Activated CD4-positive, alpha-beta T cell treated with anti-CD3 and anti-CD28 coated beads, Interleukin-2, amount 10 ng/mL, durations not matched to agents 7 days and 5 days (primary cell): Measurements from ENCODE around the gene SIRT7. TPM values are rescaled to one million over a fixed set of nuclear protein-coding genes. Genes with fewer than 3 reads are reported as not detected.

Experiments
- CTCF ChIA-PET: fragments of 350-600 bp; sonication (Branson Sonifier 250); formaldehyde crosslinking; loops from one replicate; lab custom pipeline; 2021; ENCODE audit warnings: antibody characterized with exemption; lab: Charles Lee
- POLR2A ChIA-PET: fragments of 350-600 bp; sonication (Branson Sonifier 250); formaldehyde crosslinking; loops from one replicate; lab custom pipeline; 2021; ENCODE audit warnings: antibody characterized with exemption; lab: Charles Lee
- DNase-seq: peaks from one replicate; pipeline ENCODE4 v3.0.0-alpha.2; 2020
- H3K27ac Mint-ChIP-seq: one replicate; pipeline ENCODE4 v1.8.0; 2021; ENCODE audit warnings: mild to moderate bottlenecking, moderate library complexity, mixed read lengths
- H3K27me3 Mint-ChIP-seq: one replicate; pipeline ENCODE4 v1.8.0; 2021; ENCODE audit warnings: mixed read lengths
- H3K36me3 Mint-ChIP-seq: one replicate; pipeline ENCODE4 v1.8.0; 2021; ENCODE audit warnings: low read depth, mixed read lengths
- H3K4me1 Mint-ChIP-seq: one replicate; pipeline ENCODE4 v1.8.0; 2021; ENCODE audit warnings: mixed read lengths
- H3K4me3 Mint-ChIP-seq: one replicate; pipeline ENCODE4 v1.8.0; 2021; ENCODE audit warnings: mild to moderate bottlenecking, moderate library complexity, mixed read lengths
- H3K9me3 Mint-ChIP-seq: one replicate; pipeline ENCODE4 v1.8.0; 2021; ENCODE audit warnings: mixed read lengths
- total RNA-seq, 2 experiments: library from RNA; stranded (reverse); gene quantifications; one replicate each; pipeline ENCODE4 v1.2.3, GENCODE V29; 2021

Gene SIRT7
- total RNA-seq, 2 experiments from 2014 or later, result 55.6 to 71.2 TPM

- no peak overlapping the region for H3K27ac Mint-ChIP-seq
- peaks cover 9% of the 10 kb centered on the region for H3K27me3 Mint-ChIP-seq
- H3K36me3 Mint-ChIP-seq, result peaks cover 12% of the 10 kb centered on the region
- peaks cover 6% of the 10 kb centered on the region for H3K4me1 Mint-ChIP-seq
- no peaks in the 10 kb centered on the region for H3K9me3 Mint-ChIP-seq
- CTCF ChIA-PET, result interaction anchor here (1.9 kb wide), 1 partner anchor 10 kb away, joined by 5 read pairs; no protein-coding TSS in a partner anchor
- no peak overlapping the region for H3K4me3 Mint-ChIP-seq
- no peak for DNase-seq
- POLR2A ChIA-PET, result no interaction called here
These were observed 15.1 kb downstream of the SIRT7 start for GRCh38 chr17:81902653-81903414.

GRCh38 chr17:81902023-81902652, 15.8 kb downstream of the SIRT7 start, which contains the start of gene NPB:
TSS of gene NPB (plus strand) at chr17:81902238. CDS start at chr17:81902278, 40 bp downstream.
- H3K27ac Mint-ChIP-seq, result no peak within 1 kb of the TSS
- peaks cover 12% of the 10 kb centered on the region for H3K36me3 Mint-ChIP-seq
- ChIA-PET CTCF (interaction anchor here (1.9 kb wide), 1 partner anchor 9 kb away, joined by 5 read pairs; no protein-coding TSS in a partner anchor), POLR2A (no interaction called here)
- peaks cover 6% of the 10 kb centered on the region for H3K4me1 Mint-ChIP-seq
- no peaks in the 10 kb centered on the region for H3K9me3 Mint-ChIP-seq
- peaks cover 9% of the 10 kb centered on the region for H3K27me3 Mint-ChIP-seq
- DNase-seq, result no peak
- H3K4me3 Mint-ChIP-seq, result no peak within 1 kb of the TSS

- Mint-ChIP-seq H3K27me3 (peaks cover 9% of the 10 kb centered on the region), H3K9me3 (no peaks in the 10 kb centered on the region), H3K4me1 (peaks cover 6% of the 10 kb centered on the region), H3K27ac (no peak overlapping the region), H3K36me3 (peaks cover 12% of the 10 kb centered on the region), H3K4me3 (no peak overlapping the region)
- CTCF ChIA-PET, result interaction anchor here (1.9 kb wide), 1 partner anchor 9 kb away, joined by 5 read pairs; no protein-coding TSS in a partner anchor
- DNase-seq, result no peak
- POLR2A ChIA-PET, result no interaction called here
These were observed 16.6 kb downstream of the SIRT7 start for GRCh38 chr17:81901167-81902022.

GRCh38 chr17:81900181-81900820, 17.7 kb downstream of the SIRT7 start:
- Mint-ChIP-seq H3K4me1 (peaks cover 6% of the 10 kb centered on the region), H3K27ac (no peak overlapping the region), H3K4me3 (no peak overlapping the region), H3K9me3 (no peaks in the 10 kb centered on the region), H3K36me3 (peaks cover 14% of the 10 kb centered on the region), H3K27me3 (peaks cover 9% of the 10 kb centered on the region)
- no peak for DNase-seq
- POLR2A ChIA-PET, result no interaction called here
- CTCF ChIA-PET, result interaction anchor here (0.7 kb wide), 1 partner anchor 59 kb away, joined by 3 read pairs; no protein-coding TSS in a partner anchor

GRCh38 chr17:81899514-81900166, 18.3 kb downstream of the SIRT7 start:
- no peak overlapping the region for H3K27ac Mint-ChIP-seq
- peaks cover 16% of the 10 kb centered on the region for H3K36me3 Mint-ChIP-seq
- peaks cover 9% of the 10 kb centered on the region for H3K27me3 Mint-ChIP-seq
- peaks cover 6% of the 10 kb centered on the region for H3K4me1 Mint-ChIP-seq
- ChIA-PET CTCF (interaction anchor here (0.7 kb wide), 1 partner anchor 60 kb away, joined by 3 read pairs; no protein-coding TSS in a partner anchor), POLR2A (no interaction called here)
- no peak overlapping the region for H3K4me3 Mint-ChIP-seq
- no peaks in the 10 kb centered on the region for H3K9me3 Mint-ChIP-seq
- no peak for DNase-seq

GRCh38 chr17:81898885-81899284, 19.1 kb downstream of the SIRT7 start:
- Mint-ChIP-seq H3K4me1 (peaks cover 6% of the 10 kb centered on the region), H3K9me3 (no peaks in the 10 kb centered on the region), H3K36me3 (peaks cover 16% of the 10 kb centered on the region), H3K27me3 (peaks cover 9% of the 10 kb centered on the region), H3K27ac (no peak overlapping the region), H3K4me3 (no peak overlapping the region)
- ChIA-PET CTCF (no interaction called here), POLR2A (no interaction called here)
- no peak for DNase-seq

- H3K36me3 Mint-ChIP-seq, result peaks cover 19% of the 10 kb centered on the region
- POLR2A ChIA-PET, result no interaction called here
- H3K27ac Mint-ChIP-seq, result no peak overlapping the region
These were observed 19.7 kb downstream of the SIRT7 start for GRCh38 chr17:81898029-81898866.

GRCh38 chr17:81895400-81895799, 22.6 kb downstream of the SIRT7 start:
- no peak overlapping the region for H3K4me3 Mint-ChIP-seq
- H3K36me3 Mint-ChIP-seq, result peaks cover 24% of the 10 kb centered on the region
- H3K9me3 Mint-ChIP-seq, result no peaks in the 10 kb centered on the region
- H3K27ac Mint-ChIP-seq, result no peak overlapping the region
- no peaks in the 10 kb centered on the region for H3K27me3 Mint-ChIP-seq
- ChIA-PET CTCF (no interaction called here), POLR2A (no interaction called here)
- no peak for DNase-seq
- H3K4me1 Mint-ChIP-seq, result peaks cover 7% of the 10 kb centered on the region

More at GRCh38 chr17:81898029-81898866, 19.7 kb downstream of the SIRT7 start:
- no peak for DNase-seq
- Mint-ChIP-seq H3K9me3 (no peaks in the 10 kb centered on the region), H3K4me1 (peaks cover 6% of the 10 kb centered on the region), H3K27me3 (peaks cover 7% of the 10 kb centered on the region), H3K4me3 (no peak overlapping the region)
- CTCF ChIA-PET, result interaction anchor here (1.3 kb wide), 1 partner anchor 19 kb away, joined by 3 read pairs; no protein-coding TSS in a partner anchor

- Mint-ChIP-seq H3K4me1 (peaks cover 30% of the 10 kb centered on the region), H3K9me3 (no peaks in the 10 kb centered on the region), H3K36me3 (peaks cover 47% of the 10 kb centered on the region), H3K4me3 (peak overlapping the region; percentile 96), H3K27me3 (no peaks in the 10 kb centered on the region), H3K27ac (peak overlapping the region; percentile 99)
- ChIA-PET CTCF (no interaction called here), POLR2A (no interaction called here)
- DNase-seq, result no peak
These were observed 26.7 kb downstream of the SIRT7 start for GRCh38 chr17:81891303-81891552.

- Mint-ChIP-seq H3K27ac (peak overlapping the region; percentile 99), H3K4me3 (peak overlapping the region; percentile 89), H3K9me3 (no peaks in the 10 kb centered on the region), H3K36me3 (peaks cover 50% of the 10 kb centered on the region), H3K27me3 (no peaks in the 10 kb centered on the region), H3K4me1 (peaks cover 31% of the 10 kb centered on the region)
- ChIA-PET POLR2A (no interaction called here), CTCF (no interaction called here)
- peak; percentile 43 for DNase-seq
These were observed 27.3 kb downstream of the SIRT7 start for GRCh38 chr17:81890447-81891302.

- H3K9me3 Mint-ChIP-seq, result no peaks in the 10 kb centered on the region
- ChIA-PET CTCF (no interaction called here), POLR2A (no interaction called here)
- H3K4me1 Mint-ChIP-seq, result peaks cover 36% of the 10 kb centered on the region
- H3K27ac Mint-ChIP-seq, result peak overlapping the region; percentile 58
- H3K4me3 Mint-ChIP-seq, result peak overlapping the region; percentile 89
- H3K36me3 Mint-ChIP-seq, result peaks cover 55% of the 10 kb centered on the region
- DNase-seq, result no peak
- no peaks in the 10 kb centered on the region for H3K27me3 Mint-ChIP-seq
These were observed 28.4 kb downstream of the SIRT7 start for GRCh38 chr17:81889602-81890001.
